ENCODE measurements around the gene FTMT.
"Not testable (repeated sequence)": the region's sequence is repeated elsewhere in the genome, so short reads cannot be mapped to it uniquely, and the experiment has no call there.

FTMT gene

GRCh38 chr5:121851643-121852574 lies at the start of gene FTMT:
FTMT (plus strand) TSS chr5:121851882; CDS start chr5:121851964, 82 bp downstream.
- DNase-seq: no peak

GRCh38 chr5:121805251-121805650 lies 46.4 kb upstream of the FTMT start:
- not testable (repeated sequence) for DNase-seq

- DNase-seq: no peak
Observed at GRCh38 chr5:121805911-121806310, 45.8 kb upstream of the FTMT start.

GRCh38 chr5:121816164-121816563 lies 35.5 kb upstream of the FTMT start:
- DNase-seq: no peak

GRCh38 chr5:121819682-121820261 lies 31.9 kb upstream of the FTMT start:
- DNase-seq: no peak

- no peak for DNase-seq
Observed at GRCh38 chr5:121833617-121834016, 18.1 kb upstream of the FTMT start.

- no peak for DNase-seq
Observed at GRCh38 chr5:121834021-121834420, 17.7 kb upstream of the FTMT start.

GRCh38 chr5:121841892-121842291 lies 9.8 kb upstream of the FTMT start:
- DNase-seq: no peak

- DNase-seq: no peak
Observed at GRCh38 chr5:121850272-121850671, 1.4 kb upstream of the FTMT start.

- no peak for DNase-seq
Observed at GRCh38 chr5:121853850-121854249, 2.2 kb downstream of the FTMT start.

- no peak for DNase-seq
Observed at GRCh38 chr5:121862801-121863200, 11.1 kb downstream of the FTMT start.

- DNase-seq: no peak
Observed at GRCh38 chr5:121863753-121864285, 12.1 kb downstream of the FTMT start.

GRCh38 chr5:121867403-121867802 lies 15.7 kb downstream of the FTMT start:
- no peak for DNase-seq

GRCh38 chr5:121870489-121870888 lies 18.8 kb downstream of the FTMT start:
- no peak for DNase-seq

GRCh38 chr5:121872856-121873255 lies 21.2 kb downstream of the FTMT start:
- no peak for DNase-seq

GRCh38 chr5:121873409-121873808 lies 21.7 kb downstream of the FTMT start:
- no peak for DNase-seq

GRCh38 chr5:121885630-121886029 lies 33.9 kb downstream of the FTMT start:
- DNase-seq: no peak

- no peak for DNase-seq
Observed at GRCh38 chr5:121887727-121888126, 36.0 kb downstream of the FTMT start.

- DNase-seq: no peak
Observed at GRCh38 chr5:121890297-121890858, 38.7 kb downstream of the FTMT start.

- DNase-seq: no peak
Observed at GRCh38 chr5:121897341-121897740, 45.7 kb downstream of the FTMT start.

- no peak for DNase-seq
Observed at GRCh38 chr5:121899346-121899745, 47.7 kb downstream of the FTMT start.
